HCT116 (cell line): Measurements from ENCODE around the gene TMEM52.

Experiments used
- EZH2 ChIP-seq: fragments of 200-600 bp; sonication (generic); IDR thresholded peaks from 2 replicates; pipeline ENCODE4 v1.6.1; 2017; ENCODE audit warnings: antibody characterized with exemption, mixed run types
- POLR2A ChIP-seq: IDR thresholded peaks from 2 replicates; pipeline ENCODE4 v1.7.0; 2011; ENCODE audit warnings: borderline replicate concordance; ENCODE audit not compliant: insufficient read depth, insufficient read length; ENCODE audit errors: extremely low read depth
- TF ChIP-seq, protein P1 (sequence below): IDR thresholded peaks from 2 replicates; pipeline ENCODE4 v1.6.1; 2011; ENCODE audit warnings: mild to moderate bottlenecking, low read length, moderate library complexity; ENCODE audit not compliant: insufficient replicate concordance; ENCODE audit errors: extremely low read depth
- TF ChIP-seq, protein P2 (sequence below), 3 experiments: fragments of 200-600 bp in 1 of 3; sonication (generic) in 1 of 3; IDR thresholded peaks in 2 of 3; conservative IDR thresholded peaks in 1 of 3; 2 replicates each; pipeline ENCODE4 v1.5.1; 2012 to 2017; ENCODE audit warnings: low read depth in 2 of 3, low read length in 2 of 3, antibody characterized with exemption in 1 of 3, borderline replicate concordance in 1 of 3, control low read depth in 1 of 3, mild to moderate bottlenecking in 1 of 3, mixed read lengths in 1 of 3, mixed run types in 1 of 3, moderate library complexity in 1 of 3; ENCODE audit not compliant: insufficient read depth in 1 of 3

DNA sequence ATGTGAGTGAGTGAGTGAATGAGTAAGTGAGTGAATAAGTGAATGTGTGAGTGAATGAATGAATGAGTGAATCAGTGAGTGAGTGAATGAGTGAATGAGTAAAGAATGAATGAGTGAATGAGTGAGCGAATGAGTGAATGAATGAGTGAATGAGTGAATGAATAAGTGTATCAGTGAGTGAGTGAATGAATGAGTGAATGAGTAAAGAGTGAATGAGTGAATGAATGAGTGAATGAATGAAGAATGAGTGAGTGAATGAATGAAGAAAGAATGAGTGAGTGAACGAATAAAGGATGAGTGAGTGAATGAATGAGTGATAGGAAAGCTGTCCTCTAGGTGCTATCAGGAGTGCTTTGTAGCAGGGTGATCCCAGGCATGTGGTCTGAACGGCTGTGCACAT, 48.8 kb upstream of the TMEM52 start:
- TF ChIP-seq EZH2 (no peak), POLR2A (no peak)
- TF ChIP-seq, protein P1, sequence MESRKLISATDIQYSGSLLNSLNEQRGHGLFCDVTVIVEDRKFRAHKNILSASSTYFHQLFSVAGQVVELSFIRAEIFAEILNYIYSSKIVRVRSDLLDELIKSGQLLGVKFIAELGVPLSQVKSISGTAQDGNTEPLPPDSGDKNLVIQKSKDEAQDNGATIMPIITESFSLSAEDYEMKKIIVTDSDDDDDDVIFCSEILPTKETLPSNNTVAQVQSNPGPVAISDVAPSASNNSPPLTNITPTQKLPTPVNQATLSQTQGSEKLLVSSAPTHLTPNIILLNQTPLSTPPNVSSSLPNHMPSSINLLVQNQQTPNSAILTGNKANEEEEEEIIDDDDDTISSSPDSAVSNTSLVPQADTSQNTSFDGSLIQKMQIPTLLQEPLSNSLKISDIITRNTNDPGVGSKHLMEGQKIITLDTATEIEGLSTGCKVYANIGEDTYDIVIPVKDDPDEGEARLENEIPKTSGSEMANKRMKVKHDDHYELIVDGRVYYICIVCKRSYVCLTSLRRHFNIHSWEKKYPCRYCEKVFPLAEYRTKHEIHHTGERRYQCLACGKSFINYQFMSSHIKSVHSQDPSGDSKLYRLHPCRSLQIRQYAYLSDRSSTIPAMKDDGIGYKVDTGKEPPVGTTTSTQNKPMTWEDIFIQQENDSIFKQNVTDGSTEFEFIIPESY, result no peak
- TF ChIP-seq, protein P2, sequence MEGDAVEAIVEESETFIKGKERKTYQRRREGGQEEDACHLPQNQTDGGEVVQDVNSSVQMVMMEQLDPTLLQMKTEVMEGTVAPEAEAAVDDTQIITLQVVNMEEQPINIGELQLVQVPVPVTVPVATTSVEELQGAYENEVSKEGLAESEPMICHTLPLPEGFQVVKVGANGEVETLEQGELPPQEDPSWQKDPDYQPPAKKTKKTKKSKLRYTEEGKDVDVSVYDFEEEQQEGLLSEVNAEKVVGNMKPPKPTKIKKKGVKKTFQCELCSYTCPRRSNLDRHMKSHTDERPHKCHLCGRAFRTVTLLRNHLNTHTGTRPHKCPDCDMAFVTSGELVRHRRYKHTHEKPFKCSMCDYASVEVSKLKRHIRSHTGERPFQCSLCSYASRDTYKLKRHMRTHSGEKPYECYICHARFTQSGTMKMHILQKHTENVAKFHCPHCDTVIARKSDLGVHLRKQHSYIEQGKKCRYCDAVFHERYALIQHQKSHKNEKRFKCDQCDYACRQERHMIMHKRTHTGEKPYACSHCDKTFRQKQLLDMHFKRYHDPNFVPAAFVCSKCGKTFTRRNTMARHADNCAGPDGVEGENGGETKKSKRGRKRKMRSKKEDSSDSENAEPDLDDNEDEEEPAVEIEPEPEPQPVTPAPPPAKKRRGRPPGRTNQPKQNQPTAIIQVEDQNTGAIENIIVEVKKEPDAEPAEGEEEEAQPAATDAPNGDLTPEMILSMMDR (IDR thresholded peaks at IDR 0.05 in 2 of 3, conservative IDR thresholded peaks at IDR 0.05 in 1 of 3; ENCODE audit: borderline replicate concordance in 1 of 3, insufficient read depth in 1 of 3, low read depth in 2 of 3, low read length in 2 of 3), result no peak
